Measurements from ENCODE around the gene MTCL1.
A peak's percentile ranks its signal among the peaks of the same experiment; 100 is the strongest.

The MTCL1 gene

GRCh38 chr18:8703092-8703709, 2.2 kb upstream of the MTCL1 start:
- DNase-seq (ENCODE audit: extremely low spot score) = no peak
- CTCF ChIA-PET = no interaction called here
- POLR2A ChIA-PET = no interaction called here
- no peak for TF ChIP-seq CTBP1 (IDR thresholded peaks at IDR 0.05; ENCODE audit: borderline replicate concordance)
- no peak for TF ChIP-seq TARDBP (IDR thresholded peaks at IDR 0.05)
- no peak for TF ChIP-seq ARNT (IDR thresholded peaks at IDR 0.05)
- TF ChIP-seq, protein P1, sequence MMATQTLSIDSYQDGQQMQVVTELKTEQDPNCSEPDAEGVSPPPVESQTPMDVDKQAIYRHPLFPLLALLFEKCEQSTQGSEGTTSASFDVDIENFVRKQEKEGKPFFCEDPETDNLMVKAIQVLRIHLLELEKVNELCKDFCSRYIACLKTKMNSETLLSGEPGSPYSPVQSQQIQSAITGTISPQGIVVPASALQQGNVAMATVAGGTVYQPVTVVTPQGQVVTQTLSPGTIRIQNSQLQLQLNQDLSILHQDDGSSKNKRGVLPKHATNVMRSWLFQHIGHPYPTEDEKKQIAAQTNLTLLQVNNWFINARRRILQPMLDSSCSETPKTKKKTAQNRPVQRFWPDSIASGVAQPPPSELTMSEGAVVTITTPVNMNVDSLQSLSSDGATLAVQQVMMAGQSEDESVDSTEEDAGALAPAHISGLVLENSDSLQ (IDR thresholded peaks at IDR 0.05) = no peak
- TF ChIP-seq LEF1 (IDR thresholded peaks at IDR 0.05; ENCODE audit: borderline replicate concordance) = no peak
- TF ChIP-seq SUZ12 (IDR thresholded peaks at IDR 0.05) = no peak
- no peak for TF ChIP-seq FOXA1 (IDR thresholded peaks at IDR 0.05)
- TF ChIP-seq FOXK2 (IDR thresholded peaks at IDR 0.05) = no peak
- TF ChIP-seq BHLHE40 (IDR thresholded peaks at IDR 0.05; ENCODE audit: borderline replicate concordance) = no peak
- TF ChIP-seq ELF4 (IDR thresholded peaks at IDR 0.05) = no peak
- no peak for TF ChIP-seq HDGF (IDR thresholded peaks at IDR 0.05; ENCODE audit: borderline replicate concordance)
- no peak for TF ChIP-seq FOXM1 (IDR thresholded peaks at IDR 0.05; ENCODE audit: borderline replicate concordance)
- no peak for TF ChIP-seq NFRKB (IDR thresholded peaks at IDR 0.05)
- TF ChIP-seq ZNF384 (IDR thresholded peaks at IDR 0.05) = no peak
- no peak for TF ChIP-seq L3MBTL2 (conservative IDR thresholded peaks at IDR 0.05)
- TF ChIP-seq SP1 (IDR thresholded peaks at IDR 0.05) = no peak

DNA sequence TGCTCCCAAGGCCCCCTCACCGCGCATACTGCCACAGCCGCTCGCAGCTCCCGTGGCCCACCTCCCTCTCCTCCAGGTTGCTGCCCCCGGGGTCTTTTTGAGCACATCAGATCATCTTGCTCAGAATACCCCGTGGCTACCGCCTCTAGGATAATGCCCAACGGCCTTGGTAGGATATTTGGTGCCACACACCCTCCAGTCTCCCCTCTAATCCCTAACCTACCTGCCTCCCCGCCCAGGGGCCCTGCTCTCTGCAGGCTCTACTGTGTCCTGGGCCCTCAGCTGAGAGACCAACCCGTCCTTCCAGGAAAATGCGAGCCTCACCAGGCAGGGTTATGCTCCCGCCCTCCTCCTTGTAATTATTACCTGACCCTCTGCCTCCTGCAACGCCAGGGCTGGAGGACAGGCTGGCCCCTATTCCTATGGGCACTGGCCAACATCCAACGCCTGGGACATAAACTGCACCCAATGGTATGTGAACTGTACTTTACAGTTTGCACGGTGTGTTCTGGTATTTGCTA, 1.5 kb upstream of the MTCL1 start:
- DNase-seq (ENCODE audit: extremely low spot score) = no peak
- no peak for TF ChIP-seq TARDBP (IDR thresholded peaks at IDR 0.05)
- TF ChIP-seq SUZ12 (IDR thresholded peaks at IDR 0.05) = no peak
- ChIA-PET POLR2A (no interaction called here), CTCF (no interaction called here)

DNA sequence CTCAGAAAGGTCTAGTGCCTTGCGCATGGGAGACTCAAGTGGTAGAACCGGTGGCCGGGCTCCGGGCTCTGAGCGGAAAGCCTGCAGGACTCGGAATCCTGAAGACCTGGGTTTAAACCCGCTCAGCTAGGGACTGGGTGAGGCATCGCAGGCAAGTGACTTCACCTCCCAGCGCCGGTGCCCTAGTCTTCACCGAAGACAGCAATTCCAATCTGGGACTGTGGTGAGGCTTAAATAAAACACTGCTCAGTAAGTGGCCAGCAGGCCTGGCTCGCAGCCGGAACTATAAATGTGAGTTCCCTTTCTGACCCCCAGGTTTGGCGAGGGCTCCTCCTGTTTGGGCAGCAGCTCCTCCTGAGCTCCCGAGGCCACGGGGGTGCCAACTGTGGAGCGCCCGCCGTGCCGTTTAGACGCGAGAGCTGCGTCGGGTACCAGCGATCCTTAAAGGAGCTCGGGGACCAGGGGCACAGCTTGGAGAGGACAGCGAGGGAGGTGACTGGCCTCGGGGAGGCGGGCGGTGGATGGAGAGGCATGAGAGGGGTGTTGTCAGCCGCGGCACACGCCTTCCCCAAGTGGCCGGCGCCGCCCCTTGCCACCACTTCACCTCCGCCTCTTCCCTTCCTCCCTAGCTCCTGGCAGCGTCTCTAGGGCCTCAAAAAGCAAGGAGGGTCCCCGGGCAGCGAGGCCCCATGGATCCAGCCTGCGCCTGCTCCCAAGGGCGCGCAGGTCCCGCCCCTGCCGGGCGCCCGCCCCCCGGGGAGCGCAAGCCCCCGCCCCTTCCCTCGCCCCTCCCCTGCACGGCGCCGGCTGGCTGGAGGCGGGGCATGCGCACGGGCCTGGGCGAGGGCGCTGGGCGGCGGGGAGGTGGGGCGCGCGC, 757 bp upstream of the MTCL1 start:
- no peak for TF ChIP-seq LEF1 (IDR thresholded peaks at IDR 0.05; ENCODE audit: borderline replicate concordance)
- ChIA-PET POLR2A (no interaction called here), CTCF (interaction anchor here (0.6 kb wide), 1 partner anchor 72 kb away, joined by 3 read pairs; no protein-coding TSS in a partner anchor)
- peak; percentile 74 for DNase-seq (ENCODE audit: extremely low spot score)

GRCh38 chr18:8705961-8706790, 820 bp downstream of the MTCL1 start:
- ChIA-PET POLR2A (interaction anchor here (1.5 to 1.7 kb wide), 2 partner anchors 11 to 12 kb away, joined by 3 to 5 read pairs; no protein-coding TSS in a partner anchor), CTCF (interaction anchor here (1.2 kb wide), 1 partner anchor 9 kb away, joined by 3 read pairs; no protein-coding TSS in a partner anchor)
- DNase-seq (ENCODE audit: extremely low spot score) = no peak
- TF ChIP-seq SP1 (IDR thresholded peaks at IDR 0.05) (no peak), NFRKB (IDR thresholded peaks at IDR 0.05) (no peak), L3MBTL2 (conservative IDR thresholded peaks at IDR 0.05) (no peak), TARDBP (IDR thresholded peaks at IDR 0.05) (no peak), ELF4 (IDR thresholded peaks at IDR 0.05) (no peak), FOXK2 (IDR thresholded peaks at IDR 0.05) (no peak), ZNF384 (IDR thresholded peaks at IDR 0.05) (no peak), ARNT (IDR thresholded peaks at IDR 0.05) (no peak), FOXA1 (IDR thresholded peaks at IDR 0.05) (no peak), FOXM1 (IDR thresholded peaks at IDR 0.05; ENCODE audit: borderline replicate concordance) (no peak), SUZ12 (IDR thresholded peaks at IDR 0.05) (no peak), CTBP1 (IDR thresholded peaks at IDR 0.05; ENCODE audit: borderline replicate concordance) (no peak), HDGF (IDR thresholded peaks at IDR 0.05; ENCODE audit: borderline replicate concordance) (no peak), BHLHE40 (IDR thresholded peaks at IDR 0.05; ENCODE audit: borderline replicate concordance) (no peak), LEF1 (IDR thresholded peaks at IDR 0.05; ENCODE audit: borderline replicate concordance) (no peak)
- TF ChIP-seq, protein P1 (IDR thresholded peaks at IDR 0.05) = no peak

GRCh38 chr18:8706791-8707555, 1.6 kb downstream of the MTCL1 start:
- CTCF ChIA-PET = interaction anchor here (1.2 kb wide), 1 partner anchor 10 kb away, joined by 3 read pairs; no protein-coding TSS in a partner anchor
- POLR2A ChIA-PET = interaction anchor here (1.1 to 1.7 kb wide), 4 partner anchors 10 to 18 kb away, joined by 3 to 5 read pairs (median 3); no protein-coding TSS in a partner anchor
- DNase-seq (ENCODE audit: extremely low spot score) = peak; percentile 39
- TF ChIP-seq L3MBTL2 (conservative IDR thresholded peaks at IDR 0.05) = peak; percentile 64
- TF ChIP-seq SUZ12 (IDR thresholded peaks at IDR 0.05) = no peak
